SK-N-MC (cell line): ENCODE measurements around the gene SPTLC1.

Experiments used
- EZH2 ChIP-seq: fragments of 200-600 bp; sonication (generic); IDR thresholded peaks from one replicate; pipeline ENCODE4 v1.6.1; 2017; ENCODE audit warnings: antibody characterized with exemption
- FOXP2 ChIP-seq: optimal IDR thresholded peaks from 2 replicates; pipeline ENCODE3; 2011; ENCODE audit warnings: mild to moderate bottlenecking, moderate library complexity; ENCODE audit not compliant: insufficient read depth; ENCODE audit errors: extremely low read length, control extremely low read depth
- POLR2AphosphoS5 ChIP-seq: IDR thresholded peaks from 2 replicates; pipeline ENCODE4 v1.6.1; 2012; ENCODE audit warnings: mild to moderate bottlenecking, low read depth, low read length, borderline replicate concordance

DNA sequence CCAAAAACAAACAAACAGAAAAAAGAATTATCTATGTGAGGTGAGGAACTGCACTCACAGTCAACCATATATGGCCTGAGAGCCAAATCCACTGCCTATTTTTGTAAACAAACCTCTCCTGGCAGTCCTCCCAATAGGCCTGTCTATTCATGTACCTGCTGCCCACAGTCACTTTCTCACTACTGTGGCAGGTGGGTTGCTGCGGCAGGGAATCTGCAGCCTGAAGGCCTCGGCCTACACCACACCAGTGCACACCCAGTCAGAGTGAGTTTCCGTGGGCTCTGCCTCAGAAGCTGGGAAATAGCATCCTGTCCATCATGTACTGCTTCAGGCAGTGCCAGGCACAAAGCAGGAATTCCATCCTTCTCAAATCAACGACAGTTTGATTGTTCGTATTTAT is 82.3 kb downstream of the SPTLC1 start:
- TF ChIP-seq EZH2 (no peak), POLR2AphosphoS5 (no peak), FOXP2 (no peak)
